Tibial artery (tissue), 4 donors: ENCODE measurements around the gene GALNT8.
"Not testable (repeated sequence)": the region's sequence is repeated elsewhere in the genome, so short reads cannot be mapped to it uniquely, and the experiment has no call there.

Experiments used
- DNase-seq, 2 donors: peaks; one replicate each; pipeline ENCODE4 v3.0.0-alpha.2; 2019
- H3K27ac ChIP-seq, 2 donors: fragments of 200-600 bp; sonication (generic) in 1 of 2; 1 replicate in 1 of 2; 2 replicates in 1 of 2; pipeline ENCODE4 v1.5.1; 2018 to 2019; ENCODE audit warnings: mild to moderate bottlenecking in 1 of 2
- H3K27me3 ChIP-seq, 2 donors: fragments of 200-600 bp; sonication (generic) in 1 of 2; one replicate each; pipeline versions ENCODE4 v1.5.1 to v1.6.0; 2016 to 2019
- H3K36me3 ChIP-seq, 3 donors: fragments of 200-600 bp; sonication (generic) in 2 of 3; one replicate each; pipeline ENCODE4 v1.5.1; 2016 to 2019; ENCODE audit warnings: mild to moderate bottlenecking in 2 of 3
- H3K4me1 ChIP-seq, 4 donors: fragments of 200-600 bp; sonication (generic) in 2 of 4; 1 replicate in 3 of 4; 2 replicates in 1 of 4; pipeline ENCODE4 v1.5.1; 2016 to 2019
- H3K4me3 ChIP-seq, 2 donors: fragments of 200-600 bp; sonication (generic) in 1 of 2; 1 replicate in 1 of 2; 2 replicates in 1 of 2; pipeline ENCODE4 v1.5.1; 2018 to 2019; ENCODE audit warnings: mild to moderate bottlenecking in 2 of 2
- H3K9me3 ChIP-seq, 3 donors: fragments of 200-600 bp; sonication (generic) in 1 of 3; one replicate each; pipeline ENCODE4 v1.5.1; 2016 to 2019
- CTCF ChIP-seq, 2 experiments: fragments of 200-600 bp in 1 of 2; fragments of 450-650 bp in 1 of 2; IDR thresholded peaks; one replicate each; pipeline ENCODE4 v1.5.1; 2017 to 2019; ENCODE audit warnings: antibody characterized with exemption in 2 of 2, mild to moderate bottlenecking in 1 of 2, moderate library complexity in 1 of 2
- intact Hi-C: fragments of 100-400 bp; cut with DNase I; formaldehyde crosslinking; loops from one replicate; pipeline ENCODE4 v1.15.0; 2023; ENCODE audit warnings: low total_unique reads

The GALNT8 gene

GRCh38 chr12:4710113-4710512 is 10.1 kb upstream of the GALNT8 start:
- DNase-seq = no peak
- Histone ChIP-seq H3K36me3 (no peaks in the 10 kb centered on the region), H3K4me3 (no peak overlapping the region), H3K27ac (no peak overlapping the region), H3K27me3 (no peaks in the 10 kb centered on the region), H3K4me1 (no peaks in the 10 kb centered on the region), H3K9me3 (no peaks in the 10 kb centered on the region)
- intact Hi-C loops = no loop called here
- no peak for TF ChIP-seq CTCF (IDR thresholded peaks at IDR 0.05)

- Histone ChIP-seq H3K4me1 (no peaks in the 10 kb centered on the region), H3K36me3 (no peaks in the 10 kb centered on the region), H3K4me3 (no peak overlapping the region), H3K27me3 (no peaks in the 10 kb centered on the region), H3K27ac (no peak overlapping the region), H3K9me3 (no peaks in the 10 kb centered on the region)
- DNase-seq = no peak
- intact Hi-C loops = no loop called here
- no peak for TF ChIP-seq CTCF (IDR thresholded peaks at IDR 0.05)
Measured at GRCh38 chr12:4714879-4715278, 5.3 kb upstream of the GALNT8 start.

- Histone ChIP-seq H3K27ac (no peak overlapping the region), H3K9me3 (no peaks in the 10 kb centered on the region), H3K4me1 (no peaks in the 10 kb centered on the region), H3K36me3 (no peaks in the 10 kb centered on the region), H3K4me3 (no peak overlapping the region), H3K27me3 (peaks cover 0 to 12% of the 10 kb centered on the region in 2 donors)
- DNase-seq = no peak
- no peak for TF ChIP-seq CTCF (IDR thresholded peaks at IDR 0.05)
- intact Hi-C loops = no loop called here
Measured at GRCh38 chr12:4717806-4718205, 2.4 kb upstream of the GALNT8 start.

GRCh38 chr12:4720637-4720995 is 416 bp downstream of the GALNT8 start:
- no peak for DNase-seq
- H3K36me3 ChIP-seq = no peaks in the 10 kb centered on the region
- no peaks in the 10 kb centered on the region for H3K4me1 ChIP-seq
- intact Hi-C loops = no loop called here
- no peak for TF ChIP-seq CTCF (IDR thresholded peaks at IDR 0.05)
- H3K4me3 ChIP-seq = no peak overlapping the region
- no peak overlapping the region for H3K27ac ChIP-seq
- H3K27me3 ChIP-seq = peaks cover 0 to 12% of the 10 kb centered on the region in 2 donors
- H3K9me3 ChIP-seq = no peaks in the 10 kb centered on the region

- H3K27ac ChIP-seq, DNase-seq, intact Hi-C loops, H3K36me3 ChIP-seq, H3K4me1 ChIP-seq, H3K4me3 ChIP-seq, H3K9me3 ChIP-seq: not testable (repeated sequence)
- peaks cover 0 to 12% of the 10 kb centered on the region in 2 donors for H3K27me3 ChIP-seq
Measured at GRCh38 chr12:4721587-4721986, 1.4 kb downstream of the GALNT8 start.

- Histone ChIP-seq H3K27me3 (peaks cover 0 to 12% of the 10 kb centered on the region in 2 donors), H3K27ac (no peak overlapping the region), H3K9me3 (no peaks in the 10 kb centered on the region), H3K4me3 (no peak overlapping the region), H3K36me3 (no peaks in the 10 kb centered on the region), H3K4me1 (no peaks in the 10 kb centered on the region)
- TF ChIP-seq CTCF (IDR thresholded peaks at IDR 0.05) = no peak
- no peak for DNase-seq
- intact Hi-C loops = no loop called here
Measured at GRCh38 chr12:4723226-4723625, 3.0 kb downstream of the GALNT8 start.
